ENCODE measurements around the gene NPC1L1. TPM values are rescaled to one million over a fixed set of nuclear protein-coding genes. Genes with fewer than 3 reads are reported as not detected.
A peak's percentile ranks its signal among the peaks of the same experiment; 100 is the strongest.

NPC1L1 gene
- total and polyA plus RNA-seq, 2 of the 13 experiments (the other 11 are each of a cell fraction or from before 2014, with no cell fraction given) = 4.8 to 14.5 TPM

- TF ChIP-seq ZGPAT (CRISPR knock-in tag; IDR thresholded peaks at IDR 0.05) (0 out of 2 replicates have a peak, but pooled peaks have one; percentile 50), TGIF2 (CRISPR knock-in tag; IDR thresholded peaks at IDR 0.05) (peak; percentile 77), ATF1 (CRISPR knock-in tag; IDR thresholded peaks at IDR 0.05) (peak; percentile 45; the same call in 1 of the 2 replicates), ZFP1 (CRISPR knock-in tag; IDR thresholded peaks at IDR 0.05) (0 out of 2 replicates have a peak, but pooled peaks have one; percentile 39), RCOR2 (CRISPR knock-in tag; IDR thresholded peaks at IDR 0.05) (0 out of 2 replicates have a peak, but pooled peaks have one; percentile 51), GABPB1 (CRISPR knock-in tag; IDR thresholded peaks at IDR 0.05) (peak; percentile 57; the same call in 1 of the 2 replicates), RFXAP (CRISPR knock-in tag; IDR thresholded peaks at IDR 0.05; ENCODE audit: borderline replicate concordance) (peak; percentile 90), RXRB (CRISPR knock-in tag; IDR thresholded peaks at IDR 0.05; ENCODE audit: borderline replicate concordance) (peak; percentile 92), SOX6 (IDR thresholded peaks at IDR 0.05) (no peak), SOX6 (CRISPR knock-in tag; IDR thresholded peaks at IDR 0.05) (peak; percentile 80), ZSCAN9 (CRISPR knock-in tag; IDR thresholded peaks at IDR 0.05; ENCODE audit: borderline replicate concordance) (0 out of 2 replicates have a peak, but pooled peaks have one; percentile 52), TRIM24 (CRISPR knock-in tag; IDR thresholded peaks at IDR 0.05) (no peak), ZNF781 (CRISPR knock-in tag; IDR thresholded peaks at IDR 0.05; ENCODE audit: borderline replicate concordance, not compliant biosample characterization) (no peak), ZNF264 (CRISPR knock-in tag; IDR thresholded peaks at IDR 0.05) (0 out of 2 replicates have a peak, but pooled peaks have one; percentile 67), GATA4 (IDR thresholded peaks at IDR 0.05; ENCODE audit: borderline replicate concordance, low read depth) (peak; percentile 57; the same call in 1 of the 2 replicates)
- TF ChIP-seq, protein P1, sequence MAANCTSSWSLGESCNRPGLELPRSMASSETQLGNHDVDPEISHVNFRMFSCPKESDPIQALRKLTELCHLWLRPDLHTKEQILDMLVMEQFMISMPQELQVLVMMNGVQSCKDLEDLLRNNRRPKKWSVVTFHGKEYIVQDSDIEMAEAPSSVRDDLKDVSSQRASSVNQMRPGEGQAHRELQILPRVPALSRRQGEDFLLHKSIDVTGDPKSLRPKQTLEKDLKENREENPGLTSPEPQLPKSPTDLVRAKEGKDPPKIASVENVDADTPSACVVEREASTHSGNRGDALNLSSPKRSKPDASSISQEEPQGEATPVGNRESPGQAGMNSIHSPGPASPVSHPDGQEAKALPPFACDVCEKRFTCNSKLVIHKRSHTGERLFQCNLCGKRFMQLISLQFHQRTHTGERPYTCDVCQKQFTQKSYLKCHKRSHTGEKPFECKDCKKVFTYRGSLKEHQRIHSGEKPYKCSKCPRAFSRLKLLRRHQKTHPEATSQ (CRISPR knock-in tag; IDR thresholded peaks at IDR 0.05; ENCODE audit: borderline replicate concordance) = no peak
- TF ChIP-seq, protein P2, sequence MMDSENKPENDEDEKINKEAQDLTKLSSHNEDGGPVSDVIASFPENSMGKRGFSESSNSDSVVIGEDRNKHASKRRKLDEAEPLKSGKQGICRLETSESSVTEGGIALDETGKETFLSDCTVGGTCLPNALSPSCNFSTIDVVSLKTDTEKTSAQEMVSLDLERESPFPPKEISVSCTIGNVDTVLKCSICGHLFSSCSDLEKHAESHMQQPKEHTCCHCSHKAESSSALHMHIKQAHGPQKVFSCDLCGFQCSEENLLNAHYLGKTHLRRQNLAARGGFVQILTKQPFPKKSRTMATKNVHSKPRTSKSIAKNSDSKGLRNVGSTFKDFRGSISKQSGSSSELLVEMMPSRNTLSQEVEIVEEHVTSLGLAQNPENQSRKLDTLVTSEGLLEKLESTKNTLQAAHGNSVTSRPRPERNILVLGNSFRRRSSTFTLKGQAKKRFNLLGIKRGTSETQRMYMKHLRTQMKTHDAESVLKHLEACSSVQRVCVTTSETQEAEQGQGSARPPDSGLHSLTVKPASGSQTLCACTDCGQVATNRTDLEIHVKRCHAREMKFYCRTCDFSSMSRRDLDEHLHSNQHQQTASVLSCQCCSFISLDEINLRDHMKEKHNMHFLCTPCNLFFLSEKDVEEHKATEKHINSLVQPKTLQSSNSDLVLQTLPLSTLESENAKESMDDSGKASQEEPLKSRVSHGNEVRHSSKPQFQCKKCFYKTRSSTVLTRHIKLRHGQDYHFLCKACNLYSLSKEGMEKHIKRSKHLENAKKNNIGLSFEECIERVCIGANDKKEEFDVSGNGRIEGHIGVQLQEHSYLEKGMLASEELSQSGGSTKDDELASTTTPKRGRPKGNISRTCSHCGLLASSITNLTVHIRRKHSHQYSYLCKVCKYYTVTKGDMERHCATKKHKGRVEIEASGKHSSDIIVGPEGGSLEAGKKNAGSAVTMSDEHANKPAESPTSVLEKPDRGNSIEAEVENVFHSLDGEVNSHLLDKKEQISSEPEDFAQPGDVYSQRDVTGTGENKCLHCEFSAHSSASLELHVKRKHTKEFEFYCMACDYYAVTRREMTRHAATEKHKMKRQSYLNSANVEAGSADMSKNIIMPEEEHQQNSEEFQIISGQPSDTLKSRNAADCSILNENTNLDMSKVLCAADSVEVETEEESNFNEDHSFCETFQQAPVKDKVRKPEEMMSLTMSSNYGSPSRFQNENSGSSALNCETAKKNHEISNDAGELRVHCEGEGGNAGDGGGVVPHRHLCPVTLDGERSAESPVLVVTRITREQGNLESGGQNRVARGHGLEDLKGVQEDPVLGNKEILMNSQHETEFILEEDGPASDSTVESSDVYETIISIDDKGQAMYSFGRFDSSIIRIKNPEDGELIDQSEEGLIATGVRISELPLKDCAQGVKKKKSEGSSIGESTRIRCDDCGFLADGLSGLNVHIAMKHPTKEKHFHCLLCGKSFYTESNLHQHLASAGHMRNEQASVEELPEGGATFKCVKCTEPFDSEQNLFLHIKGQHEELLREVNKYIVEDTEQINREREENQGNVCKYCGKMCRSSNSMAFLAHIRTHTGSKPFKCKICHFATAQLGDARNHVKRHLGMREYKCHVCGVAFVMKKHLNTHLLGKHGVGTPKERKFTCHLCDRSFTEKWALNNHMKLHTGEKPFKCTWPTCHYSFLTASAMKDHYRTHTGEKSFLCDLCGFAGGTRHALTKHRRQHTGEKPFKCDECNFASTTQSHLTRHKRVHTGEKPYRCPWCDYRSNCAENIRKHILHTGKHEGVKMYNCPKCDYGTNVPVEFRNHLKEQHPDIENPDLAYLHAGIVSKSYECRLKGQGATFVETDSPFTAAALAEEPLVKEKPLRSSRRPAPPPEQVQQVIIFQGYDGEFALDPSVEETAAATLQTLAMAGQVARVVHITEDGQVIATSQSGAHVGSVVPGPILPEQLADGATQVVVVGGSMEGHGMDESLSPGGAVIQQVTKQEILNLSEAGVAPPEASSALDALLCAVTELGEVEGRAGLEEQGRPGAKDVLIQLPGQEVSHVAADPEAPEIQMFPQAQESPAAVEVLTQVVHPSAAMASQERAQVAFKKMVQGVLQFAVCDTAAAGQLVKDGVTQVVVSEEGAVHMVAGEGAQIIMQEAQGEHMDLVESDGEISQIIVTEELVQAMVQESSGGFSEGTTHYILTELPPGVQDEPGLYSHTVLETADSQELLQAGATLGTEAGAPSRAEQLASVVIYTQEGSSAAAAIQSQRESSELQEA (CRISPR knock-in tag; IDR thresholded peaks at IDR 0.05; ENCODE audit: not compliant biosample characterization) = no peak
- TF ChIP-seq, protein P3, sequence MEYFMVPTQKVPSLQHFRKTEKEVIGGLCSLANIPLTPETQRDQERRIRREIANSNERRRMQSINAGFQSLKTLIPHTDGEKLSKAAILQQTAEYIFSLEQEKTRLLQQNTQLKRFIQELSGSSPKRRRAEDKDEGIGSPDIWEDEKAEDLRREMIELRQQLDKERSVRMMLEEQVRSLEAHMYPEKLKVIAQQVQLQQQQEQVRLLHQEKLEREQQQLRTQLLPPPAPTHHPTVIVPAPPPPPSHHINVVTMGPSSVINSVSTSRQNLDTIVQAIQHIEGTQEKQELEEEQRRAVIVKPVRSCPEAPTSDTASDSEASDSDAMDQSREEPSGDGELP (IDR thresholded peaks at IDR 0.05; ENCODE audit: borderline replicate concordance, low read depth) = peak; percentile 91; the same call in 1 of the 2 replicates
Measured at GRCh38 chr7:44473295-44473694, 67.8 kb downstream of the NPC1L1 start (continued).

Data from HepG2 (cell line).